A549 (cell line): ENCODE results near the gene HTR6.

Source experiments
- CBX2 ChIP-seq: fragments of 200-600 bp; sonication (generic); IDR thresholded peaks from 2 replicates; pipeline ENCODE4 v1.6.1; 2016; ENCODE audit warnings: low read depth, mild to moderate bottlenecking, borderline replicate concordance
- CTCF ChIP-seq: fragments of >200 bp; sonication (Bioruptor Twin); formaldehyde crosslinking; IDR thresholded peaks from 3 replicates; pipeline ENCODE4 v1.5.1; 2016
- EP300 ChIP-seq, 2 experiments: fragments of >200 bp; sonication (Bioruptor Twin); formaldehyde crosslinking; IDR thresholded peaks; 2 replicates in 1 of 2; 3 replicates in 1 of 2; pipeline ENCODE4 v1.6.1; 2016 to 2017
- FOXS1 ChIP-seq: fragments of 250-450 bp; sonication (Bioruptor Pico); IDR thresholded peaks from 2 replicates; pipeline ENCODE4 v1.5.0; 2020; ENCODE audit warnings: mild to moderate bottlenecking, moderate library complexity
- JUNB ChIP-seq: fragments of >200 bp; sonication (Bioruptor Twin); formaldehyde crosslinking; IDR thresholded peaks from 2 replicates; pipeline ENCODE4 v1.6.1; 2016
- NPAS2 ChIP-seq: fragments of 250-450 bp; sonication (Bioruptor Pico); IDR thresholded peaks from 2 replicates; pipeline ENCODE4 v1.8.0; 2022; ENCODE audit warnings: mild to moderate bottlenecking, moderate library complexity, borderline replicate concordance
- POLR2A ChIP-seq: IDR thresholded peaks from 2 replicates; pipeline ENCODE4 v1.6.1; 2012; ENCODE audit warnings: mild to moderate bottlenecking, low read length
- RFX5 ChIP-seq: fragments of 450-650 bp; IDR thresholded peaks from 2 replicates; pipeline ENCODE4 v1.7.1; 2014; ENCODE audit warnings: antibody characterized with exemption, mild to moderate bottlenecking, moderate library complexity
- TF ChIP-seq, protein P1 (sequence below): fragments of 250-450 bp; sonication (Bioruptor Pico); IDR thresholded peaks from 2 replicates; pipeline ENCODE4 v1.5.0; 2021; ENCODE audit warnings: mild to moderate bottlenecking, moderate library complexity, borderline replicate concordance

DNA sequence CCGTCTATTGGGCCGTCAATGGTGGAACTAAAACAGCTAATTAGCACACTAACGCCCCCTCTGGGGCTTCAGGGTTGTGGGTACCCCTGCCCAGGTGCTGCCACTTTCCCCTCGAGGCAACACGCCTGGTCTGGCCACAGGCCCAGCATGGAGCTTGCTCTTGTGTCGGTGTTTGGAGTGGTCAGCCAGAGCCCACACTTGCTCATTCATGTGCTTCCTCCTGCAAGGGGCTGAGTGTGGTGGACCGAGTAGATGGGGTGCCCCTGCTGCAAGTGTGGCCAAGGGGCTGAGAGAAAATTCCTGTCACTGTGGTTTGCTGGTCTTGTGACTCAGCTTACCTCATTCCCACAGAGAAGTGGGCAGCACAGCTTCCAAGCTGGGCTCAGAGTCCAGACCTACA, 25.7 kb downstream of the HTR6 start:
- no peak for TF ChIP-seq CBX2
- no peak for TF ChIP-seq CTCF
- 0 out of 2 replicates have a peak, but pooled peaks have one; percentile 14 for TF ChIP-seq POLR2A
- TF ChIP-seq NPAS2 (CRISPR knock-in tag): no peak
- TF ChIP-seq JUNB: no peak
- no peak for TF ChIP-seq EP300 (IDR thresholded peaks at IDR 0.05)
- TF ChIP-seq, protein P1, sequence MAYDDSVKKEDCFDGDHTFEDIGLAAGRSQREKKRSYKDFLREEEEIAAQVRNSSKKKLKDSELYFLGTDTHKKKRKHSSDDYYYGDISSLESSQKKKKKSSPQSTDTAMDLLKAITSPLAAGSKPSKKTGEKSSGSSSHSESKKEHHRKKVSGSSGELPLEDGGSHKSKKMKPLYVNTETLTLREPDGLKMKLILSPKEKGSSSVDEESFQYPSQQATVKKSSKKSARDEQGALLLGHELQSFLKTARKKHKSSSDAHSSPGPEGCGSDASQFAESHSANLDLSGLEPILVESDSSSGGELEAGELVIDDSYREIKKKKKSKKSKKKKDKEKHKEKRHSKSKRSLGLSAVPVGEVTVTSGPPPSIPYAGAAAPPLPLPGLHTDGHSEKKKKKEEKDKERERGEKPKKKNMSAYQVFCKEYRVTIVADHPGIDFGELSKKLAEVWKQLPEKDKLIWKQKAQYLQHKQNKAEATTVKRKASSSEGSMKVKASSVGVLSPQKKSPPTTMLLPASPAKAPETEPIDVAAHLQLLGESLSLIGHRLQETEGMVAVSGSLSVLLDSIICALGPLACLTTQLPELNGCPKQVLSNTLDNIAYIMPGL (CRISPR knock-in tag): no peak
- no peak for TF ChIP-seq FOXS1
- no peak for TF ChIP-seq RFX5
